ENCODE measurements around the gene LRPPRC. TPM values are rescaled to one million over a fixed set of nuclear protein-coding genes. Genes with fewer than 3 reads are reported as not detected.

LRPPRC gene
- total RNA-seq, 1 donor from 2014 or later: 88.0 TPM

DNA sequence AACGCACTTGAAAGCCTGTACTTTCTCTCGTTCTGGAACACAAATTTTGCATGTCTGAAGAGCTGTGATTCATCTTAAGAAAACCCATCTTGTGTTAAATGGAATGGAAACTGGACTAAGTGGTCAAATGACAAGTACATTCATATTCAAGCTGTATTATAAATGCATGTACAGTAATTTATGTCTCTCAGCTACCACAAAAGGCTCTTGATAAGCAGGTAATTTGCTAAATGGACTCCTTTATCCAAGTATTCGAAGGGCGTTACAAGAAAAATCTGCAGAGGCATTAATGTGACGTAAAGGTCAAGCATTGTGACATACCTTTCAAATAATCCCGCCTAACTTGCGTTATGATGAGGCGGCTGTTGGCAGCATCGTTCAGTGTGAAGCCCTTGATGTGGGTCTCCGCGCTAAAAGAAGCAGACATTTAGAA, 90.4 kb downstream of the LRPPRC start:
- no peak for DNase-seq
- H3K4me3 Mint-ChIP-seq (ENCODE audit: unreplicated experiment): no peak overlapping the region
- peaks cover 2% of the 10 kb centered on the region for H3K9me3 Mint-ChIP-seq (ENCODE audit: unreplicated experiment)
- peak overlapping the region; percentile 52 for H3K27ac Mint-ChIP-seq (ENCODE audit: unreplicated experiment)
- H3K4me1 Mint-ChIP-seq (ENCODE audit: low read depth, unreplicated experiment): peaks cover 24% of the 10 kb centered on the region
- TF ChIP-seq, protein P1, sequence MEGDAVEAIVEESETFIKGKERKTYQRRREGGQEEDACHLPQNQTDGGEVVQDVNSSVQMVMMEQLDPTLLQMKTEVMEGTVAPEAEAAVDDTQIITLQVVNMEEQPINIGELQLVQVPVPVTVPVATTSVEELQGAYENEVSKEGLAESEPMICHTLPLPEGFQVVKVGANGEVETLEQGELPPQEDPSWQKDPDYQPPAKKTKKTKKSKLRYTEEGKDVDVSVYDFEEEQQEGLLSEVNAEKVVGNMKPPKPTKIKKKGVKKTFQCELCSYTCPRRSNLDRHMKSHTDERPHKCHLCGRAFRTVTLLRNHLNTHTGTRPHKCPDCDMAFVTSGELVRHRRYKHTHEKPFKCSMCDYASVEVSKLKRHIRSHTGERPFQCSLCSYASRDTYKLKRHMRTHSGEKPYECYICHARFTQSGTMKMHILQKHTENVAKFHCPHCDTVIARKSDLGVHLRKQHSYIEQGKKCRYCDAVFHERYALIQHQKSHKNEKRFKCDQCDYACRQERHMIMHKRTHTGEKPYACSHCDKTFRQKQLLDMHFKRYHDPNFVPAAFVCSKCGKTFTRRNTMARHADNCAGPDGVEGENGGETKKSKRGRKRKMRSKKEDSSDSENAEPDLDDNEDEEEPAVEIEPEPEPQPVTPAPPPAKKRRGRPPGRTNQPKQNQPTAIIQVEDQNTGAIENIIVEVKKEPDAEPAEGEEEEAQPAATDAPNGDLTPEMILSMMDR (IDR thresholded peaks at IDR 0.05; ENCODE audit: partially characterized antibody, unreplicated experiment): no peak
- H3K27me3 Mint-ChIP-seq (ENCODE audit: unreplicated experiment): no peaks in the 10 kb centered on the region
- no peaks in the 10 kb centered on the region for H3K36me3 Mint-ChIP-seq (ENCODE audit: unreplicated experiment)

DNA sequence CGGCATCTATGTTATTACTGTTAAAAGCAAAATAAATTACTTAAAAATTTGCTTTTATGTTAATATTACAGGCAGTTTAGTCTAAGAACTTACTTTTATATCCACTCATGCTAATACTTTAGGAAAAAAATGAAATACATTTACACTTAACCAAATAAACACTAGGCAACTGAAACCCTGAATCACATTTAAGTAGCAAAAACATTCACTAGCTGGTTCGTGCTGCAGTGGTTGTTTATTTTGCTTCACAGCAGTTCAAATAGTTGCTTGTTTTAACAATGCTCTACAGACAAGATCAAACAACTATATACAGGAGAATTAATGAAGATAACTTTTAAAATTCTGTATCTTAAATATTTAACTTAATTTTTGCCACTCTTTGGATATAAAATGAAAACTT, 96.2 kb downstream of the LRPPRC start:
- TF ChIP-seq, protein P1 (IDR thresholded peaks at IDR 0.05; ENCODE audit: partially characterized antibody, unreplicated experiment): no peak
- Mint-ChIP-seq H3K9me3 (ENCODE audit: unreplicated experiment) (no peaks in the 10 kb centered on the region), H3K27ac (ENCODE audit: unreplicated experiment) (no peak overlapping the region), H3K4me1 (ENCODE audit: low read depth, unreplicated experiment) (peaks cover 6% of the 10 kb centered on the region), H3K36me3 (ENCODE audit: unreplicated experiment) (no peaks in the 10 kb centered on the region), H3K27me3 (ENCODE audit: unreplicated experiment) (no peaks in the 10 kb centered on the region), H3K4me3 (ENCODE audit: unreplicated experiment) (no peak overlapping the region)
- DNase-seq: no peak

GRCh38 chr2:43898838-43899346, 96.9 kb downstream of the LRPPRC start:
- Mint-ChIP-seq H3K4me1 (ENCODE audit: low read depth, unreplicated experiment) (peaks cover 6% of the 10 kb centered on the region), H3K27ac (ENCODE audit: unreplicated experiment) (no peak overlapping the region), H3K36me3 (ENCODE audit: unreplicated experiment) (no peaks in the 10 kb centered on the region), H3K4me3 (ENCODE audit: unreplicated experiment) (no peak overlapping the region), H3K9me3 (ENCODE audit: unreplicated experiment) (no peaks in the 10 kb centered on the region), H3K27me3 (ENCODE audit: unreplicated experiment) (no peaks in the 10 kb centered on the region)
- TF ChIP-seq, protein P1 (IDR thresholded peaks at IDR 0.05; ENCODE audit: partially characterized antibody, unreplicated experiment): no peak
- no peak for DNase-seq

GRCh38 chr2:43898134-43898837, 97.5 kb downstream of the LRPPRC start:
- TF ChIP-seq, protein P1 (IDR thresholded peaks at IDR 0.05; ENCODE audit: partially characterized antibody, unreplicated experiment): no peak
- Mint-ChIP-seq H3K9me3 (ENCODE audit: unreplicated experiment) (no peaks in the 10 kb centered on the region), H3K4me3 (ENCODE audit: unreplicated experiment) (no peak overlapping the region), H3K4me1 (ENCODE audit: low read depth, unreplicated experiment) (peaks cover 6% of the 10 kb centered on the region), H3K36me3 (ENCODE audit: unreplicated experiment) (no peaks in the 10 kb centered on the region), H3K27me3 (ENCODE audit: unreplicated experiment) (no peaks in the 10 kb centered on the region), H3K27ac (ENCODE audit: unreplicated experiment) (no peak overlapping the region)
- peak; percentile 53 for DNase-seq

- Mint-ChIP-seq H3K4me3 (ENCODE audit: unreplicated experiment) (no peak overlapping the region), H3K4me1 (ENCODE audit: low read depth, unreplicated experiment) (no peaks in the 10 kb centered on the region), H3K9me3 (ENCODE audit: unreplicated experiment) (no peaks in the 10 kb centered on the region), H3K36me3 (ENCODE audit: unreplicated experiment) (peaks cover 5% of the 10 kb centered on the region), H3K27me3 (ENCODE audit: unreplicated experiment) (no peaks in the 10 kb centered on the region), H3K27ac (ENCODE audit: unreplicated experiment) (peak overlapping the region; percentile 17)
- DNase-seq: no peak
- TF ChIP-seq, protein P1 (IDR thresholded peaks at IDR 0.05; ENCODE audit: partially characterized antibody, unreplicated experiment): no peak
These were observed 98.3 kb downstream of the LRPPRC start for GRCh38 chr2:43897492-43897891.

Data from glutamatergic neuron (in vitro differentiated cells).